ENCODE results near the gene PHF5A. TPM values are rescaled to one million over a fixed set of nuclear protein-coding genes. Genes with fewer than 3 reads are reported as not detected.

PHF5A gene
- total and polyA plus RNA-seq, 2 experiments from 2014 or later: 21.9 to 55.2 TPM

GRCh38 chr22:41429232-41429950 lies 39.1 kb downstream of the PHF5A start:
- H4K20me1 ChIP-seq (ENCODE audit: insufficient read depth, poor library complexity, severe bottlenecking): peaks cover 9% of the 10 kb centered on the region
- no peak overlapping the region for H3K4me2 ChIP-seq
- no peak for DNase-seq (ENCODE audit: low spot score)
- H3K9me2 ChIP-seq (replicated peaks; ENCODE audit: insufficient read depth): no peaks in the 10 kb centered on the region
- no peaks in the 10 kb centered on the region for H3K36me3 ChIP-seq (replicated peaks; ENCODE audit: insufficient read depth, low read depth)
- TF ChIP-seq CTCF (IDR thresholded peaks at IDR 0.05; ENCODE audit: poor library complexity) (no peak), EZH2 (IDR thresholded peaks at IDR 0.05; ENCODE audit: borderline replicate concordance) (no peak), EZH2phosphoT487 (IDR thresholded peaks at IDR 0.05; ENCODE audit: low read depth, severe bottlenecking, unreplicated experiment) (no peak)
- H3K4me3 ChIP-seq: no peak overlapping the region
- H2AFZ ChIP-seq: no peak overlapping the region
- no peaks in the 10 kb centered on the region for H3K9me3 ChIP-seq (ENCODE audit: low read depth)
- 89% methylated on average over 13 of the region's 13 CpGs for WGBS (ENCODE audit: low lambda C conversion rate, missing lambda C conversion rate)
- no peaks in the 10 kb centered on the region for H3K27me3 ChIP-seq
- H3K27ac ChIP-seq: no peak overlapping the region
- H3K4me1 ChIP-seq (ENCODE audit: insufficient read depth): no peaks in the 10 kb centered on the region
- H3K79me2 ChIP-seq: peaks cover 4% of the 10 kb centered on the region

DNA sequence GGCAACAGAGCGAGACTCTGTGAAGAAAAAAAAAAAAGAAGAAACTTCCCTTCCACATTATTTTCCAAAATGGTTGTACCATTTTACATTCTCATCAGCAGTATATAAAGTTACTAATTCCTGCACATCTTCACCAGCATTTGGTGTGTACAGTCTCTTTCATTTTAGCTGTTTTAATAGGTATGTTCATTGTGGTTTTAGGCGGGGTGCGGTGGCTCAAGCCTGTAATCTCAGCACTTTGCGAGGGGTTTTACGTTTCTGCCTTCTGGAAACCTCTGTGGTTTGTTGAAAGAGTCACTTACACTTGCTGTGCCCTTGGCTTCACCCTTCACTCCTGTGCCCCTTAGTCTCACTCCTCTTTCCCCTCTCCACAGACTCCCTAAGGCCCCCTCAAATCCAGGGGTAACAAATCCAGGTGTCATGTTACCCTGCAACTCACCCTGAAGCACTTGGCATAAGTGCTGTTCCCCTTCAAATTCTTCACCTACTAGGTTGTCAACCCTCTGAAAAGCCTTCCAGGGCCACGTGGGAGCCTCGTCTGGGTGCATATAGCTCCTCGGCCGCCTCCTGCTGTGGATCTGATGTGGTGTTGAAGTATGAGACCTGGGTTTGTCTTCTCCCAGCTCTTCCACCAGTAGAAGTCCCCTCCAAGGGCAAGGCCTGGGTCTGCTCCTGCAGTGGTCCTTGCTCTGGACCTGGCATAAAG lies 42.7 kb downstream of the PHF5A start:
- Histone ChIP-seq H3K4me1 (ENCODE audit: insufficient read depth) (no peaks in the 10 kb centered on the region), H4K20me1 (ENCODE audit: insufficient read depth, poor library complexity, severe bottlenecking) (no peaks in the 10 kb centered on the region), H3K4me2 (no peak overlapping the region), H3K9me3 (ENCODE audit: low read depth) (no peaks in the 10 kb centered on the region), H3K36me3 (replicated peaks; ENCODE audit: insufficient read depth, low read depth) (no peaks in the 10 kb centered on the region), H3K9me2 (replicated peaks; ENCODE audit: insufficient read depth) (no peaks in the 10 kb centered on the region), H3K27ac (no peak overlapping the region), H3K27me3 (no peaks in the 10 kb centered on the region), H3K4me3 (no peak overlapping the region), H2AFZ (no peak overlapping the region), H3K79me2 (no peaks in the 10 kb centered on the region)
- DNase-seq (ENCODE audit: low spot score): no peak
- no peak for TF ChIP-seq EZH2 (IDR thresholded peaks at IDR 0.05; ENCODE audit: borderline replicate concordance)
- TF ChIP-seq CTCF (IDR thresholded peaks at IDR 0.05; ENCODE audit: poor library complexity): no peak
- TF ChIP-seq EZH2phosphoT487 (IDR thresholded peaks at IDR 0.05; ENCODE audit: low read depth, severe bottlenecking, unreplicated experiment): no peak
- whole genome bisulfite sequencing (ENCODE audit: low lambda C conversion rate, missing lambda C conversion rate): 60% methylated on average over 9 of the region's 9 CpGs

DNA sequence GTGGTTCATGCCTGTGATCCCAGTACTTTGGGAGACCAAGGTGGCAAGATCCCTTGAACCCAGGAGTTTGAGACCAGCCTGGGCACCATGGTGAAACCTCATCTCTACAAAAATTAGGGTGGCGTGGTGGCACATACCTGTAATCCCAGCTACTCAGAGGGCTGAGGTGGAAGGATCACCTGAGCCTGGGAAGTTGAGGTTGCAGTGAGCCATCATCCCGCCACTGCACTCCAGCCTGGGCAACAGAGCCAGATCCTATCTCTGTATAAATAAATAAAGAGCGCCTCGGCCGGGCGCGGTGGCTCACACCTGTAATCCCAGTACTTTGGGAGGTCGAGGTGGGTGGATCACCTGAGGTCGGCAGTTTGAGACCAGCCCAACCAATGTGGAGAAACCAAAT lies 49.8 kb downstream of the PHF5A start:
- DNase-seq (ENCODE audit: low spot score): no peak
- no peaks in the 10 kb centered on the region for H3K9me2 ChIP-seq (replicated peaks; ENCODE audit: insufficient read depth)
- no peak overlapping the region for H3K4me3 ChIP-seq
- no peaks in the 10 kb centered on the region for H3K27me3 ChIP-seq
- H3K9me3 ChIP-seq (ENCODE audit: low read depth): no peaks in the 10 kb centered on the region
- H2AFZ ChIP-seq: no peak overlapping the region
- no peak for TF ChIP-seq CTCF (IDR thresholded peaks at IDR 0.05; ENCODE audit: poor library complexity)
- no peak for TF ChIP-seq EZH2 (IDR thresholded peaks at IDR 0.05; ENCODE audit: borderline replicate concordance)
- no peak for TF ChIP-seq EZH2phosphoT487 (IDR thresholded peaks at IDR 0.05; ENCODE audit: low read depth, severe bottlenecking, unreplicated experiment)
- H3K79me2 ChIP-seq: peaks cover 22% of the 10 kb centered on the region
- H3K4me2 ChIP-seq: no peak overlapping the region
- 95% methylated on average over 9 of the region's 9 CpGs for WGBS (ENCODE audit: low lambda C conversion rate, missing lambda C conversion rate)
- H3K36me3 ChIP-seq (replicated peaks; ENCODE audit: insufficient read depth, low read depth): no peaks in the 10 kb centered on the region
- H3K27ac ChIP-seq: no peak overlapping the region
- H4K20me1 ChIP-seq (ENCODE audit: insufficient read depth, poor library complexity, severe bottlenecking): no peaks in the 10 kb centered on the region
- peaks cover 9% of the 10 kb centered on the region for H3K4me1 ChIP-seq (ENCODE audit: insufficient read depth)

Measured in hepatocyte (in vitro differentiated cells).